Thymus (tissue), 11 donors: ENCODE data around the gene COL19A1. TPM values are rescaled to one million over a fixed set of nuclear protein-coding genes. Genes with fewer than 3 reads are reported as not detected.

Experiments
- DNase-seq, 9 donors: peaks; one replicate each; pipeline ENCODE4 v3.0.0-alpha.2; 2013; ENCODE audit warnings: low spot score in 9 of 9, low read depth in 6 of 9, missing footprints in 1 of 9
- H3K27ac ChIP-seq, 2 donors: one replicate each; pipeline ENCODE4 v1.5.1; 2013; ENCODE audit warnings: control low read depth in 1 of 2, low read depth in 1 of 2, low read length in 1 of 2, mild to moderate bottlenecking in 1 of 2, moderate library complexity in 1 of 2
- H3K27me3 ChIP-seq, 2 donors: one replicate each; pipeline ENCODE4 v1.5.1; 2013; ENCODE audit warnings: low read length in 1 of 2; ENCODE audit not compliant: control insufficient read depth in 2 of 2, insufficient read depth in 1 of 2
- H3K36me3 ChIP-seq, 2 donors: one replicate each; pipeline ENCODE4 v1.5.1; 2013; ENCODE audit warnings: low read length in 1 of 2, mild to moderate bottlenecking in 1 of 2, moderate library complexity in 1 of 2; ENCODE audit not compliant: control insufficient read depth in 2 of 2, insufficient read depth in 2 of 2
- H3K4me1 ChIP-seq, 2 donors: one replicate each; pipeline ENCODE4 v1.5.1; 2013; ENCODE audit warnings: low read length in 2 of 2; ENCODE audit not compliant: control insufficient read depth in 2 of 2, insufficient read depth in 2 of 2
- H3K4me3 ChIP-seq, 2 donors: one replicate each; pipeline ENCODE4 v1.5.1; 2013; ENCODE audit warnings: low read length in 2 of 2, control low read depth in 1 of 2, mild to moderate bottlenecking in 1 of 2
- H3K9me3 ChIP-seq, 2 donors: one replicate each; pipeline ENCODE4 v1.5.1; 2013; ENCODE audit warnings: low read length in 1 of 2, mild to moderate bottlenecking in 1 of 2; ENCODE audit not compliant: control insufficient read depth in 2 of 2, insufficient read depth in 1 of 2
- WGBS: extraction: QIAGEN DNeasy Blood & Tissue Kit; methylation state at CpG from one replicate; pipeline ENCODE4 v1.1.7; 2013; 5-methylcytosine and 5-hydroxymethylcytosine counted together
- polyA plus RNA-seq: library from polyadenylated mRNA; stranded (reverse); fragments of 200-250 nt; gene quantifications from one replicate; pipeline ENCODE4 v1.2.3, GENCODE V29; 2013
- total RNA-seq: library from RNA; stranded (reverse); fragments of 120-200 nt; gene quantifications from one replicate; pipeline ENCODE4 v1.2.4, GENCODE V29; 2013
- donor health status: healthy.

COL19A1 gene
- total and polyA plus RNA-seq, 2 donors, result 0.34 to 8.7 TPM

GRCh38 chr6:70258483-70258882, 392.1 kb downstream of the COL19A1 start:
- no peak overlapping the region for H3K27ac ChIP-seq
- H3K4me1 ChIP-seq, result no peaks in the 10 kb centered on the region
- no peak for DNase-seq
- H3K9me3 ChIP-seq, result no peaks in the 10 kb centered on the region
- H3K27me3 ChIP-seq, result no peaks in the 10 kb centered on the region
- no peaks in the 10 kb centered on the region for H3K36me3 ChIP-seq
- no peak overlapping the region for H3K4me3 ChIP-seq
- 74% methylated on average over 1 of the region's 1 CpG for WGBS

Other genes starting within 250 kb of the COL19A1 start
- 36.4 TPM for gene LMBRD1, start 69.5 kb upstream of the COL19A1 start, total RNA-seq
- gene LMBRD1, start 69.5 kb upstream of the COL19A1 start, polyA plus RNA-seq, result 50.1 TPM